ENCODE data around the gene SP110. TPM values are rescaled to one million over a fixed set of nuclear protein-coding genes. Genes with fewer than 3 reads are reported as not detected.
"Not testable (repeated sequence)": the region's sequence is repeated elsewhere in the genome, so short reads cannot be mapped to it uniquely, and the experiment has no call there.

Gene SP110
- total RNA-seq, 1 donor from 2014 or later, result 141 TPM

- DNase-seq (ENCODE audit: low spot score), result no peak
- H3K9me3 Mint-ChIP-seq, result no peaks in the 10 kb centered on the region
- no peak overlapping the region for H3K4me3 Mint-ChIP-seq
- H3K27ac Mint-ChIP-seq, result no peak overlapping the region
- H3K27me3 Mint-ChIP-seq (ENCODE audit: insufficient read depth), result no peaks in the 10 kb centered on the region
- H3K36me3 Mint-ChIP-seq (ENCODE audit: low read depth), result peaks cover 2% of the 10 kb centered on the region
- intact Hi-C loops (cut with micrococcal nuclease), result no loop called here
- H3K4me1 Mint-ChIP-seq (ENCODE audit: low read depth), result no peaks in the 10 kb centered on the region
Measured at GRCh38 chr2:230128623-230129342, 91.0 kb downstream of the SP110 start.

GRCh38 chr2:230127195-230127594 is 92.6 kb downstream of the SP110 start:
- Mint-ChIP-seq H3K4me3 (no peak overlapping the region), H3K27me3 (ENCODE audit: insufficient read depth) (peaks cover 3% of the 10 kb centered on the region), H3K9me3 (no peaks in the 10 kb centered on the region), H3K4me1 (ENCODE audit: low read depth) (no peaks in the 10 kb centered on the region), H3K27ac (no peak overlapping the region), H3K36me3 (ENCODE audit: low read depth) (no peaks in the 10 kb centered on the region)
- intact Hi-C loops (cut with micrococcal nuclease), result no loop called here
- DNase-seq (ENCODE audit: low spot score), result no peak

GRCh38 chr2:230124757-230125431 is 94.9 kb downstream of the SP110 start:
- Mint-ChIP-seq H3K4me1 (ENCODE audit: low read depth) (no peaks in the 10 kb centered on the region), H3K4me3 (no peak overlapping the region), H3K27me3 (ENCODE audit: insufficient read depth) (peaks cover 3% of the 10 kb centered on the region), H3K36me3 (ENCODE audit: low read depth) (no peaks in the 10 kb centered on the region), H3K9me3 (peaks cover 9% of the 10 kb centered on the region), H3K27ac (no peak overlapping the region)
- DNase-seq (ENCODE audit: low spot score), result no peak
- intact Hi-C loops (cut with micrococcal nuclease), result no loop called here

- intact Hi-C loops (cut with micrococcal nuclease), result no loop called here
- H3K27me3 Mint-ChIP-seq (ENCODE audit: insufficient read depth), result peaks cover 3% of the 10 kb centered on the region
Measured at GRCh38 chr2:230124235-230124634, 95.5 kb downstream of the SP110 start.

DNA sequence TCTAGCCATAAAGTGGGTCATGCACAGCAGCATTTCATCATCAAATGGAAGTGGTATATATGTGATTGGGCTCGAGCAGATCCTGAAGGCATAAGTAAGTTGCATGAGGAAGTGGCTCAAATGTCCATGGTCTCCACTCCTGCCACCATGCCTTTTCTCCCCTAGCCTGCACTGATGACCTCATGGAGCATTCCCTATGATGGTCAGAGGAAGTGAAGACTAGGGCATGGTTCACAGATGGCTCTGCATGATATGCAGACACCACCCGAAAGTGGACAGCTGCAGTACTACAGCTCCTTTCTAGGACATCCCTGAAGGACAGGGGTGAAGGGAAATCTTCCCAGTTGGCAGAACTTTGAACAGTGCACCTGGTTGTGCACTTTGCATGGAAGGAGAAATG is 99.4 kb downstream of the SP110 start:
- H3K27me3 Mint-ChIP-seq (ENCODE audit: insufficient read depth); intact Hi-C loops (cut with micrococcal nuclease); H3K4me1 Mint-ChIP-seq (ENCODE audit: low read depth); DNase-seq (ENCODE audit: low spot score); H3K4me3 Mint-ChIP-seq; H3K36me3 Mint-ChIP-seq (ENCODE audit: low read depth); H3K27ac Mint-ChIP-seq: not testable (repeated sequence)
- peaks cover 15% of the 10 kb centered on the region for H3K9me3 Mint-ChIP-seq

More at GRCh38 chr2:230124235-230124634, 95.5 kb downstream of the SP110 start:
- no peak for DNase-seq (ENCODE audit: low spot score)
- no peak overlapping the region for H3K27ac Mint-ChIP-seq
- H3K9me3 Mint-ChIP-seq, result peaks cover 15% of the 10 kb centered on the region
- no peaks in the 10 kb centered on the region for H3K4me1 Mint-ChIP-seq (ENCODE audit: low read depth)
- H3K36me3 Mint-ChIP-seq (ENCODE audit: low read depth), result no peaks in the 10 kb centered on the region
- no peak overlapping the region for H3K4me3 Mint-ChIP-seq

DNA sequence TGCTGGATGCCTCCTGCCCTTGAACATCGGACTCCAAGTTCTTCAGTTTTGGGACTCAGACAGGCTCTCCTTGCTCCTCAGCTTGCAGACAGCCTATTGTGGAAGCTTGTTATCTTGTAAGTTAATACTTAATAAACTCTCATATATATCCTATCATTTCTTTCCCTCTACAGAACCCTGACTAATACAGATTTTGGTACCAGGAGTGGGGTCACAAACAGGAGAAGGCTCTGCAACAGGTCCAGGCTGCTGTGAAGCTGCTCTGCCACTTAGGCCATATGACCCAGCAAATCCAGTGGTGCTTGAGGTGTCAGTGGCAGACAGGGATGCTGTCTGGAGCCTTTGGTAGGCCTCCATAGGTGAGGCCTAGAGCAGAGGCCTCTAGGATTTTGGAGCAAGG is 100.0 kb downstream of the SP110 start:
- Mint-ChIP-seq H3K9me3 (peaks cover 15% of the 10 kb centered on the region), H3K27me3 (ENCODE audit: insufficient read depth) (peaks cover 12% of the 10 kb centered on the region)
- H3K36me3 Mint-ChIP-seq (ENCODE audit: low read depth); intact Hi-C loops (cut with micrococcal nuclease); DNase-seq (ENCODE audit: low spot score); H3K4me3 Mint-ChIP-seq; H3K4me1 Mint-ChIP-seq (ENCODE audit: low read depth); H3K27ac Mint-ChIP-seq: not testable (repeated sequence)

Other genes with a start within 250 kb of the SP110 start
- gene SLC16A14, start 151.1 kb downstream of the SP110 start, total RNA-seq, result 3.1 and 3.3 TPM in 2 replicates
- 235 and 243 TPM in 2 replicates for gene SP140, start 5.8 kb upstream of the SP110 start, total RNA-seq
- 57.4 and 57.8 TPM in 2 replicates for gene SP140L, start 107.2 kb upstream of the SP110 start, total RNA-seq
- 161 and 171 TPM in 2 replicates for gene SP100, start 196.2 kb upstream of the SP110 start, total RNA-seq

Data from activated T-helper 1 cell treated with anti-CD3 and anti-CD28 coated beads, Interleukin-12 subunit alpha, Interleukin-12 subunit beta, Interleukin-2, Interleukin-4 antibody, amounts not matched to agents 30 ng/mL and 10 ng/mL and 1 ng/mL, durations not matched to agents 14 hours and 24 hours and 36 hours (primary cell).